Choroid plexus epithelial cell (primary cell): Measurements from ENCODE around the gene CRYBA4.

ENCODE experiments used
- DNase-seq: peaks from one replicate; pipeline ENCODE4 v3.0.0-alpha.2; 2010; ENCODE audit warnings: low read depth
- H3K4me3 ChIP-seq: 2 replicates; pipeline ENCODE4 v1.5.1; 2011; ENCODE audit warnings: low read depth, mild to moderate bottlenecking, control low read depth, low read length, moderate library complexity
- CTCF ChIP-seq: conservative IDR thresholded peaks from 2 replicates; pipeline ENCODE4 v1.5.1; 2011; ENCODE audit warnings: low read depth, mild to moderate bottlenecking, control low read depth, inconsistent platforms, low read length, moderate library complexity

CRYBA4 gene

GRCh38 chr22:26621663-26622062 lies at the start of gene CRYBA4:
Gene CRYBA4, plus strand, starts transcription at chr22:26621963. Its CDS starts 634 bp downstream, at chr22:26622597.
- TF ChIP-seq CTCF: no peak
- DNase-seq: no peak
- no peak within 1 kb of the TSS for H3K4me3 ChIP-seq

GRCh38 chr22:26573026-26573662 lies 48.6 kb upstream of the CRYBA4 start:
- no peak for DNase-seq
- TF ChIP-seq CTCF: no peak
- no peak overlapping the region for H3K4me3 ChIP-seq

- no peak overlapping the region for H3K4me3 ChIP-seq
- DNase-seq: no peak
- TF ChIP-seq CTCF: no peak
Observed at GRCh38 chr22:26574001-26574723, 47.6 kb upstream of the CRYBA4 start.

- peak; percentile 41 for DNase-seq
- H3K4me3 ChIP-seq: no peak overlapping the region
- no peak for TF ChIP-seq CTCF
Observed at GRCh38 chr22:26576026-26576680, 45.6 kb upstream of the CRYBA4 start.

- DNase-seq: no peak
Observed at GRCh38 chr22:26577081-26577480, 44.7 kb upstream of the CRYBA4 start.

GRCh38 chr22:26579331-26579886 lies 42.4 kb upstream of the CRYBA4 start:
- no peak overlapping the region for H3K4me3 ChIP-seq
- no peak for DNase-seq
- no peak for TF ChIP-seq CTCF

More at GRCh38 chr22:26577081-26577480, 44.7 kb upstream of the CRYBA4 start:
- no peak overlapping the region for H3K4me3 ChIP-seq
- no peak for TF ChIP-seq CTCF
